ENCODE measurements around the gene DNMT3B.
"Not testable (repeated sequence)": the region's sequence is repeated elsewhere in the genome, so short reads cannot be mapped to it uniquely, and the experiment has no call there.

DNMT3B gene

DNA sequence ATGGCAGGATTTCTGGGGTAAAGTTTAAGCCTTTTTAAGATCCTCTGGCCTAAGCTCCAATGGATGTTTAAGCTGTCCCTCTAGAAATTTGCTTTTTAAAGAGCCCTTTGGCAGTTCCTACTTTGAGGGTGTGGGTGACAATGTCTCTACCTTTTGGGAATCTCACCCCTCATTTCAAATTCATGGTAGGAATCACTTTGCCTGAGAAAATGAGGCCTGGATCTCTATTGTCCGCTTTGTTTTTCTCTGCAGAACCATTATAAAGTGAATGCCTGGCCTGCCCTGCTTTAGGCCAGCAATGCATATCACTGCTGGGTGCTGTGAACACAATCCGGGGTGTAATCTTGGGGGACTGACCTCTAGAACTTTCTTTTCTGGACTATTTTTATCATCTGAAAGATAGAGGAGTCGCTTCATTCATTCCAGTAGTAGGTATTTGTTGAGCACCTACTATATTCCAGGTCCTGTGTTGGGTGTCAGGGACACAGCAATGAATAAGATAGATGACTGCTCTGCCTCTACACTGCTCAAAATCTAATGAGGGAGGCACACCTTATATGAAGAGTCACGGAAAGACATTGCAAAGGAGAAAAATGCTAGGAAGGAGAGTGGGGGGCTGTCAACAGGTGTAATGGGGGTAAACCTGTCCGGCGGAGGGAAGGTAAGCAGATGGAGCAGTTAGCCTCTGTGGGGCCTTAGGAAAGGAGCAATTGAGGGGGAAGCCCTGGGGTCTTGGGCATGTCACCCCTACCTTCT, 10.3 kb upstream of the DNMT3B start:
- ATAC-seq (ENCODE audit: low read depth): no peak
- no peaks in the 10 kb centered on the region for H3K4me1 Mint-ChIP-seq
- no peak for DNase-seq (ENCODE audit: low spot score in 2 of 2)
- H3K4me3 Mint-ChIP-seq: no peak overlapping the region
- no peak overlapping the region for H3K27ac Mint-ChIP-seq
- H3K9me3 Mint-ChIP-seq: no peaks in the 10 kb centered on the region
- no peaks in the 10 kb centered on the region for H3K36me3 Mint-ChIP-seq
- no peaks in the 10 kb centered on the region for H3K27me3 Mint-ChIP-seq

DNA sequence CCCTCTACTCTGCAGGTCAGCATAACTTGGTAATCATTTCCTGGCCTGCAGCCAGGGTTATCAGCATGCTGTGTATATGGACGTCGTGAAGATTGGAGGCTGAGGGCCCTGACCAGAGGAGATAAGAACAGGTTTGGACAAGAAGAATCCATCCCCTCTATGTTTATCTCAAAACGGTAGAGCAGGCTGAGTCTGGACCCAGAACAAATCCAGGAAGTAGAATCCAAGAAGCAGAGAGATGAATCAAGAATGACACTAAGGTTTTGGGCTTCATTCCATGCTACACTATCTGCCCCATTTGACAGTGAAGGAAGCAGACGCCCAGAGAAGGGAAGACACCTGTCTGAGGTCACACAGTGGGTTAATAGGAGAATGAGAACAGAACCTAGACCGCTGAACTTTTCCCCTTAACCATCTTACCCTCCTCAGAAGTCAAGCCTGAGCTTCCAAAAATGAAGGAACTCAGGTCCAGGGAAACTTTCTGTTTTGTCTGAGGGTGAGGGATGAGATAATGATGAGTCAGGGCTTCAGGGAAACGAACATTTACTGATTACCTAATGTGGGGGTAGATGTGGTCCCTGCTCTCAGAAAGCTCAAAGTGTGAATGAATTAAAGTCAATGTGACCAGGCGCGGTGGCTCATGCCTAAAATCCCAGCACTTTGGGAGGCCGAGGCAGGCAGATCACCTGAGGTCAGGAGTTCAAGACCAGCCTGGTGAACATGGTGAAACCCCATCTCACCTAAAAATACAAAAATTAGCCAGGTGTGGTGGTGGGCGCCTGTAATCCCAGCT, 9.5 kb upstream of the DNMT3B start:
- no peak overlapping the region for H3K4me3 Mint-ChIP-seq
- H3K27me3 Mint-ChIP-seq: no peaks in the 10 kb centered on the region
- H3K36me3 Mint-ChIP-seq: no peaks in the 10 kb centered on the region
- no peak overlapping the region for H3K27ac Mint-ChIP-seq
- H3K9me3 Mint-ChIP-seq: no peaks in the 10 kb centered on the region
- no peaks in the 10 kb centered on the region for H3K4me1 Mint-ChIP-seq
- DNase-seq (ENCODE audit: low spot score in 2 of 2): no peak
- no peak for ATAC-seq (ENCODE audit: low read depth)

DNA sequence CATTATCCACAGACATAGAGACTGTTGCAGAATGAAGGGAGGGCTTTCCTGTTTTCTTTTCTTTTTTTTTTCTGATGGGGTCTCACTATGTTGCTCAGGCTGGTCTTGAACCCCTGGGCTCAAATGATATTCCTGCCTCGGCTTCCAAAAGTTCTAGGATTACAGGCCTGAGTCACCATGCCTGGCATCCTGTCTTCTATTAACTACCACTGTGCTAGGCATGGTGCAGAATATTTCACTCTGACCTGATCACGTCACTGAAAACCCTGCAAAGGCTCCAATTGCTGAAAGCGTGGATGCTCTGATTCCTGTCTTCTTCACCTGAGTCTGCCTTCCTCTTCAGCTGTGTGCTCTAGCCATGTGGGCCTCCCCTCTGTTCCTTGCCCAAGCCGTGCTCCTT, 8.5 kb upstream of the DNMT3B start:
- H3K36me3 Mint-ChIP-seq: no peaks in the 10 kb centered on the region
- DNase-seq (ENCODE audit: low spot score in 2 of 2): no peak
- no peaks in the 10 kb centered on the region for H3K27me3 Mint-ChIP-seq
- H3K4me3 Mint-ChIP-seq: no peak overlapping the region
- ATAC-seq (ENCODE audit: low read depth): no peak
- no peaks in the 10 kb centered on the region for H3K9me3 Mint-ChIP-seq
- no peak overlapping the region for H3K27ac Mint-ChIP-seq
- no peaks in the 10 kb centered on the region for H3K4me1 Mint-ChIP-seq

DNA sequence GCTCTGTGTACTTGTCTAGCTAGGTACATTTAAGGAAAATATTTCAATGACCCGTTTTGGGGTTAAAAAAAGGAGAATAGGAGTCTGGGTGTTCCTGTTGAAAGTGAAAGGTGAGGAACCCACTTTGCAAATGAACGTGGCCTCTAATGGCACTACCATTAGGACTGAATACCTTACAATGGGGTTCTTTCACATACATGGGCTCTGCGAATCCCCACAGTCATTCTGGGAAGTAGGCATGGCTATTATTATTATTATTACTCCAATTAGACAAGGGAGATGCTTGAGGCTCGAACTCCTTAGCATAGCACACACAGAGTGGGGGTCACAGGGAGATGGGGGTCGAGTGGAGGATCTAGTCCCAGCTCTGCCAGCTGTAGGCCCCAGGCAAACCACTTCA, 6.0 kb upstream of the DNMT3B start:
- no peaks in the 10 kb centered on the region for H3K9me3 Mint-ChIP-seq
- H3K4me3 Mint-ChIP-seq: no peak overlapping the region
- no peaks in the 10 kb centered on the region for H3K27me3 Mint-ChIP-seq
- H3K36me3 Mint-ChIP-seq: no peaks in the 10 kb centered on the region
- H3K27ac Mint-ChIP-seq: no peak overlapping the region
- H3K4me1 Mint-ChIP-seq: peaks cover 2% of the 10 kb centered on the region
- no peak for ATAC-seq (ENCODE audit: low read depth)
- no peak for DNase-seq (ENCODE audit: low spot score in 2 of 2)

DNA sequence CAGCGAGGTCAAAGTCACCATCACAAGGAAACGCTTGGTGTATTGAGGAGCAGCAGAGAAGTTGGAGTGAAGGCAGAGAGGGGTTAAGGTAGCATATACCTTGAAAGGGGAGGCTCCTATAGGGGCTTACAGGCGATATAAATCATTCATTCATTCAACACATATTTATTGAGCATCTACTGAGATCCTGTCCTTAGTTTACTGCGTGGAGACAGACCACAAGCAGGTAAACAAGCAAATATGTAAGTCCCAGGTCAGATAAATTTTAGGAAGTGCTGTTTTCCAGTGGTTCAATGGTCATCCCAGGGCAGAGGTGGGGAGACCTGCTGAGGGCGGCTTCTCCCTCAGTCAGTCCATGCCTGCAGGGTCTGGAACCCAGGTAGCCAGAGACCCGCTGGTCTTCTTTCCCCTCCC, 761 bp upstream of the DNMT3B start:
- no peaks in the 10 kb centered on the region for H3K36me3 Mint-ChIP-seq
- DNase-seq (ENCODE audit: low spot score in 2 of 2) (no peak), ATAC-seq (ENCODE audit: low read depth) (no peak)
- peaks cover 15% of the 10 kb centered on the region for H3K4me1 Mint-ChIP-seq
- no peaks in the 10 kb centered on the region for H3K9me3 Mint-ChIP-seq
- H3K27me3 Mint-ChIP-seq: peaks cover 3% of the 10 kb centered on the region
- H3K4me3 Mint-ChIP-seq: peak overlapping the region; percentile 74
- peak overlapping the region; percentile 15 for H3K27ac Mint-ChIP-seq

DNA sequence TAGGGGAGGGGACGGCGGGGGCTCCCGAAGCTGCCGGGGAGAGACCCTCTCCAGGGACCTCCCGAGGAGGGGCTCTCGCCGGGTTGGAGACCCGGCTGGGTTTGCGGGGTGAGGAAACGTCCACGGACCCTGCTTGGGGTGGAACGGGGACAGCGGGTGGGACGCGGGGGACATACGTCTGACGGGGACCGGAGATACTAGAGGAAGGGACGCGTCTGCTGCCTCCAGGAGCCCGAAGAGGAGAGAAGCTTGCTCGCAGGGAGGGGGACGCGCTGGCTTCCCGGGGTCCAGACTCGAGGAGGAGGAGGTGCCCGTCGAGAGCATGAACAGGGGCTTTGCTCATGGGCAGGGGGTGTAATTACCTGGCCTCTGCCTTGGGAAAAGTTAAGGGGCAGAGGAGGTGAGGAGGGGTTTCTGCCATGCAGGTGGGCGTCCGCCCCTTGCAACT, 593 bp downstream of the DNMT3B start:
- Mint-ChIP-seq H3K9me3 (no peaks in the 10 kb centered on the region), H3K36me3 (no peaks in the 10 kb centered on the region), H3K4me1 (peaks cover 15% of the 10 kb centered on the region), H3K27ac (peak overlapping the region; percentile 73), H3K27me3 (peaks cover 3% of the 10 kb centered on the region), H3K4me3 (peak overlapping the region; percentile 91)
- peak; percentile 18 for ATAC-seq (ENCODE audit: low read depth)
- DNase-seq (ENCODE audit: low spot score in 2 of 2): peak in 1 of 2 donors; percentile 23

DNA sequence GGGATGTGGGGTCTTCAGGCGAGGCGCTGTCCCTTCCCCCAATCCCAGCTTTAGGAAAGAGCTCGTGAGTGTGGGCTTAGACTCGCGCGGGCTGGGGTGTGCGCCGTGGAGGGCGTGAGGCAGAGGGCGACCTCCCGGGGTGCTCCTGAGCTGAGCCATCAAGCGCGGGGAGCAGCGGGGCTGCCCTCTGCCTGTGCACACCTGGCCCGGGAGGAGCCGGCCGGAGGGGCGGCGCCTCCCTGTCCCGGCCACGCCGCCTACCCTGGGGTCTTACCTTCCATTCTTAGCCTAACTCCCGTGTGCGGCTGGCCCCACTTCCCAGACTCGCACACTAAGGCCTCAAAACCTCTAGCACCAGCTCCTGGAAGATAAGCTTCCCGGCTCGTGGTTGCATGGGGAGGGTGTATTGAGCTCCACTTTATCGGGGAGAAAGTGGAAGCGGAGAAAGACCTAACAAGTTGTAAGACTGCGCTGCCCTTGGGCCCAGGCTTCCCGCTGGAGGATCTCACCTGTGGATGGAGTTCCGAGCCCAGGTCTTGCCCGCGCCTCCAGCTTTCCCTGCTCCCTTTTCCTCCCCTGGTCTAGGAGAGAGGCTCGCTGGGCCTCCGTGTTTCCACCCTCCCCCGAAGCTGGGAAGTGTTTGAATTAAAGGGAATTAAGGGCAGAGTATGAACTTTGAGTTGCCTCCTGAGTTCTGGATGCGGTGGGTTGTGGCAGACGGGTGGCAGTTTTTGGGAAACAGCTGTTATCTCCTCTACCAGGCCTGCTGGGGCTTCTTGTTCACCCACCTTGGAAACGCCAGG, 1.2 kb downstream of the DNMT3B start:
- Mint-ChIP-seq H3K27me3 (peaks cover 3% of the 10 kb centered on the region), H3K4me3 (peak overlapping the region; percentile 91), H3K27ac (peak overlapping the region; percentile 73), H3K36me3 (no peaks in the 10 kb centered on the region), H3K9me3 (no peaks in the 10 kb centered on the region), H3K4me1 (peaks cover 15% of the 10 kb centered on the region)
- ATAC-seq (ENCODE audit: low read depth) (peak; percentile 50), DNase-seq (ENCODE audit: low spot score in 2 of 2) (peak in 1 of 2 donors; percentile 39)

DNA sequence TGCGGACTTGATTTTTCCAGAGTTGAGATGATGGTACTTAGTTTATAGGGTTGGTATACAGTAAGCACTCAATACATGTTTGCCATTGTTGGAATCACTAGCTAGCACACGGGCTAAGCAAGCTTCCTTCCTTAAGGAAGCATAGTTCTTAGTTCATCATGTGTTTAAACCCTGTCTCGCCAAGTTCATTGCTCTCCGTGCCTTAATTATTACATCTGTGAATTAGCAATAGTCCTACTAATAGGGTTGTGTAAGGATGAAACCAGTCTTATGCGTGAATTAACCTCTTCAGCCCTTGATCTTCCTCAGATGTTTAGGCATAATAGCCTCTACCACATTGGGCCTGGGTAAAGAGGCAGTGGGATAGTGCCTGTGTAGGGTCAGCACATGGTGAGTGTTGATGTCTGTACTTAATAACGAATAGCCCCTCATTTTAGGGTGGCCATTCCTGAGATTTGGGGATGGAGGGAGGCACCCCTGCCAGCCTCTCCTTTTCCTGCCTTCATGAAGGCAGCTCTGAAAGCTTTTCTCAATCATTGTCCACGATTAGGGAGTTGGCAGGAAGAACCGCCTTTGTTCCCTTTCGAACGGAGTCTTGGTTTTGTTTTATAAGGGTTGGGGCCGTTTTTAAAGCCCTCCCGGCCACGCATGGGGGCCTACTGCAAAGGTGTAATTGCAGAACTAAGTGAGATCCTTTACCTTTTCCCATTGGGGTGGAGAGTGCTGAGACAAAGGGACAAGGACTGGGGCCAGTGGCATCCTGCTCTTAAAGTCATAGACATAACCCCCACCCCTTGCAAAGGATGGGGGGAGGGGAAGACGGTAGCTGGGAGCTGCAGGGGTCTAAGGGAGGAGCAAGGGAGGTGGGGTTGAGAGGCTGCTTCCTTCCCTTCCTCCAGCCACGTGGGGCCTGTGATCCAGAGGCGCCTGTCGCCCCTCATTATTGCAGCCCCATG, 2.1 kb downstream of the DNMT3B start:
- Mint-ChIP-seq H3K27me3 (peaks cover 3% of the 10 kb centered on the region), H3K9me3 (no peaks in the 10 kb centered on the region), H3K4me1 (peaks cover 15% of the 10 kb centered on the region), H3K36me3 (no peaks in the 10 kb centered on the region), H3K27ac (no peak overlapping the region), H3K4me3 (no peak overlapping the region)
- no peak for ATAC-seq (ENCODE audit: low read depth)
- DNase-seq (ENCODE audit: low spot score in 2 of 2): no peak

DNA sequence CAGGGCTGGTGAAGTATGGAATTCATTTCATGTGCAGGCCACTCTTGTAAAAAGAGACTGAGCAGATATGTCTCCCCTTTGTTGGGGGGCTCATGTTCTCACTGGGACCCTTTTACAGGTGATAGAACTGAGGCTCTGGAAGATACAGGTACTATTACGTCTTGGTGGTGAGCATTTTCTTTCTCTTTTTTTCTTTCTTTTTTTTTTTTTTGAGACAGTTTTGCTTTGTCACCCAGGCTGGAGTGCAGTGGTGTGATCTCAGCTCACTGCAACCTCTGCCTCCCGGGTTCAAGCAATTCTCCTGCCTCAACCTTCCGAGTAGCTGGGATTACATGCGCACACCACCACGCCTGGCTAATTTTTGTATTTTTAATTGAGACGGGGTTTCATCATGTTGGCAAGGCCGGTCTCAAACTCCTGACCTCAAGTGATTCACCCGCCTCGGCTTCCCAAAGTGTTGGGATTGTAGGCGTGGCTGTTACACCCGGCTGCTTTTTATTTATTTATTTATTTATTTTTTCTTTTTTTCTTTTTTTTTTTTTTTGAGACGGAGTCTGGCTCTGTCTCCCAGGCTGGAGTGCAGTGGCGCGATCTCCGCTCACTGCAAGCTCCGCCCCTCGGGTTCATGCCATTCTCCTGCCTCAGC, 3.2 kb downstream of the DNMT3B start:
- not testable (repeated sequence) for H3K27ac Mint-ChIP-seq; DNase-seq (ENCODE audit: low spot score in 2 of 2); H3K9me3 Mint-ChIP-seq; ATAC-seq (ENCODE audit: low read depth); H3K36me3 Mint-ChIP-seq; H3K4me3 Mint-ChIP-seq; H3K27me3 Mint-ChIP-seq
- peaks cover 15% of the 10 kb centered on the region for H3K4me1 Mint-ChIP-seq

DNA sequence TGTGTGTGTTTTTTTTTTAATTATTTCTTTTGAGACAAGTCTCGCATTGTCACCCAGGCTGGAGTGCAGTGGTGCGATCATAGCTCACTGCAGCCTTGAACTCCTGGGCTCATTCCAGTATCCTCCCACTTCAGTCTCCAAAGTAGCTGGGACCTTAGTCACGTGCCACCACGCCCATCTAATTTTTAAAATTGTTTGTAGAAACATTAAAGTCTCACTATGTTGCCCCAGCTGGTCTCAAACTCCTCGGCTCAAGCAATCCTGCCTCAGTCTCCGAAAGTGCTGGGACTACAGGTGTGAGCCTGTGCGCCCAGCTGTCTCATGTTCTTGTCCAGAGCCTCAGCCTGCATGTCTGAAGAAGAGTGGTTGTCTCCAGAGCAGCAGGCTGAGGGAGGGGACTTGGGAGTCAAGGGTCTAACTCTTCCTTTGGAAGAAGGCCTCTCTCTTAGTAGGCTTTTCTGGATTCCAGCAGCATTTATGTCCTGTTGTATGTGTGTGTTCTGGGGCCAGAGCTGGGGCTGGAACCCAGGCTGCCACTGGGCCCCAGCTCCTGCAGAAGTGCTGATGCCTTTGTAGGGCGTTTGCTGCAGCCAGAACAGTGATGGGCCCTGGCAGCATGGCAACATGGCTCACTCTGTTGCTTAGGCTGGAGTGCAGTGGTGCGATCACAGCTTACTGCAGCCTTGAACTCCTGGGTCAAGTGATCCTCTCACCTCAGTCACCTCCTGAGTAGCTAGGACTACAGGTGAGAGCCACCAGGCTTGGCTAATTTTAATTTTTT, 5.4 kb downstream of the DNMT3B start:
- DNase-seq (ENCODE audit: low spot score in 2 of 2) (no peak), ATAC-seq (ENCODE audit: low read depth) (no peak)
- Mint-ChIP-seq H3K4me3 (no peak overlapping the region), H3K36me3 (no peaks in the 10 kb centered on the region), H3K9me3 (no peaks in the 10 kb centered on the region), H3K27ac (no peak overlapping the region), H3K4me1 (peaks cover 7% of the 10 kb centered on the region), H3K27me3 (peaks cover 3% of the 10 kb centered on the region)

DNA sequence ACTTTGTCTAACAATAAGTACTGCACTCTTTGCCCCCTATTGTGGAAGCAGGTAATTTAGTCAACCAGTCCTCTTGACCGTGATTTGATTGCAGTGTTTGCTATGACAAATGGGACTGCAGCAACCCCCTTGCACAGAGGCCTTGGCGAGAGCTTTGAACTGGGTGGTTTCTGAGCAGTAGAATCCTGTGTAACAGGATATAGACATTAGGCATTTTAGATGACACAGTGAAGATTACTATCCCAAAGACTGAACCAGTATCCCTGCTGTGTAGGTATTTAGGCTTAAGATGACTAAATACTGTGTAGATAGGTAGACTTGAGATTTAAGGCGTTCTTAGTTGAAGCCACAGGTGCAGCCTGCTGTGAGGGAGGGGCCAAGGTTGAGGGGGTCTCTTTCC, 9.9 kb downstream of the DNMT3B start:
- Mint-ChIP-seq H3K27ac (no peak overlapping the region), H3K36me3 (no peaks in the 10 kb centered on the region), H3K27me3 (no peaks in the 10 kb centered on the region), H3K4me1 (no peaks in the 10 kb centered on the region), H3K9me3 (no peaks in the 10 kb centered on the region), H3K4me3 (no peak overlapping the region)
- ATAC-seq (ENCODE audit: low read depth) (no peak), DNase-seq (ENCODE audit: low spot score in 2 of 2) (no peak)

DNA sequence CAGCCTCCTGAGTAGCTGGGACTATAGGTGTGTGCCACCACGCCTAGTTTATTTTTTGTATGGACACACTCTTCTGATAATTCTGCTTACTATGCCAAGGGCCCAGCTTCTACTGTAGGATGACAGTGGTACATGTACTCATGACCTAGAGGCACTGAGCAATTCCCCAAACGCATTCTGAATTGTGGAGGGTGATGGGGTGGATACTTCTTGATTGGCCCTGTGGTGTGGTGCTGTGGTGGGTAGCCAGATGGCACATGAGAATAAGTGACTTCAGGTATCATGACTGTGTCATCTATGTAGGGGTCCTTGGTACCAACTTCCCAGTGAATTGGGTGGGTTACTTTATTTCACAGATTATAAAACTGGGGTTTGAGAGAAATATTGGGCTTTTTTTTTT, 11.0 kb downstream of the DNMT3B start:
- H3K27ac Mint-ChIP-seq: no peak overlapping the region

More for the DNA sequence above, 11.0 kb downstream of the DNMT3B start:
- Mint-ChIP-seq H3K9me3 (no peaks in the 10 kb centered on the region), H3K36me3 (no peaks in the 10 kb centered on the region), H3K27me3 (no peaks in the 10 kb centered on the region), H3K4me3 (no peak overlapping the region), H3K4me1 (no peaks in the 10 kb centered on the region)
- ATAC-seq (ENCODE audit: low read depth): no peak
- no peak for DNase-seq (ENCODE audit: low spot score in 2 of 2)

Measured in memory B cell (primary cell).